ENCODE measurements around the gene OR52E2.
"Not testable (repeated sequence)": the region's sequence is repeated elsewhere in the genome, so short reads cannot be mapped to it uniquely, and the experiment has no call there.

The OR52E2 gene

DNA sequence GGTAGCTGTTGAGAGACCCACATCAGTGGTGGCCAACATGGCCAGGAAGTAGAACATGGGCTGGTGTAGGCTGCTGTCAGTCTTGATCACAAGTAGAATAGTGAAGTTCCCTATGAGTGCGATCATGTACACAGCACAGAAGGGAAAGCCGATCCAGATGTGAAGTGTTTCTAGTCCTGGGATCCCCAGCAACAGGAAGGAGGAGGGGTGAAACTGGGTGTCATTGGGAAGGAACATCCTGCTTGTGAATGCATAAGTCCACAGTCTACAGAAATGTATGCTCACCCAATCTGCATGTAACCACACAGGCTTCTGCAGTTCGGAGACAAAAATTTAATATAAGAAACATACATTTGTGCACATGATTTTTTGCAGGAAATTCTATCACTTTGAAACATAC is at the start of gene OR52E2:
OR52E2 (minus strand) TSS at position 237 of the 400 bp plus-strand sequence; CDS start at position 237, 0 bp downstream.
- no peak for DNase-seq

DNA sequence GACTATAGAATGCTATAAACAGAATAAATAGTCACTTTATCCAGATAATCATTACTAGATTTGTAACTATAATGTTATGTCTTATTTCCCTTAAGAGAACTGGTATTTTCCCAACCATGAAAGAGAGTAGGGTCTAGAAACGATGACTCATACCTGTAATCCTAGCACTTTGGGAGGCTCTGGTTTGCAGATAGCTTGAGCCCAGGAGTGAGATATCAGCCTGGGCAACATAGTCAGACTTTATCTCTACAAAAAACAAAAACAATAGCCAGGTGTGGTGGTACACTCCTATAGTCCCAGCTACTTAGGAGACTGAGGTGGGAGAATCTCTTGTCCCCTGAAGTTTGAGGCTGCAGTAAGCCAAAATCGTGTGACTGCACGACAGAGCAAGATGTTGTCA is 47.9 kb upstream of the OR52E2 start:
- DNase-seq, result no peak

DNA sequence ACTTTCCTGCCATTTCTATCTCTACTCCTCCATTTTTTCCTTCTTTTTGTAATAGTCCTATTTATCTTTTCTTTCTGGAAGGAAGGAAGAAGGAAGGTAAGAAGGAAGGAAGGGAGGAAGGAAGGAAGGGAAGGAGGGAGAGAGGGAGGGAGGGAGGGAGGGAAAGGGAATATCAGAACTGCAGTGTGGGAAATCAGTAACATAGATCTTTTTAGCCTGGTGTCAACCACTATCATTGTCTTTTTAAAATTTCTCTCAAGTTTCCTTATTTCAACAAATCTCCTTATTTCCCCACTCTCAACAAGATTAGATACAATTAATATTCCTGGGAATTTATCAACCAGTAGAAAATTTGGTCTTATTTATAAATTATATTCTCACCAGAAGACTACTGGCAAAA is 43.6 kb upstream of the OR52E2 start:
- DNase-seq, result no peak

DNA sequence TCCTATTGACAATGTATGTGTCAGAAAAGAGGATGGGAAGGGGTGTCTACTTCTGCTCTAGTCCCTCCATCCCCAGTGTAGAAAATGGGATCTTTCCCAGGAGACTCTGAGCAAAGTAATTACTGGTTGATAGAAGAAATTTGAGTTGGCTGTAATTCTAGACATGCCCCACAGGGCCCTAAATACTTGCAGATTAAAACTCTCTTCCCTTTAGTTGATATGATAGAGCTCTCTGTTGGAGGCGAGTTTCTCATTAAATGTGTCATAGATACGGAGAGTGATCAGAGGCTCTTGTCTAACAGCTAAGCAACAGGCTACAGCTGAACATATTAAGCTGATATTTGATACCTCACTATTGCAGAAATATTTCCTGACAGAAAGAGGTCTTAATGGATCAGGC is 42.8 kb upstream of the OR52E2 start:
- DNase-seq, result no peak

GRCh38 chr11:5096011-5096410 is 36.6 kb upstream of the OR52E2 start:
- no peak for DNase-seq

GRCh38 chr11:5092821-5093585 is 33.6 kb upstream of the OR52E2 start:
- no peak for DNase-seq

- no peak for DNase-seq
Observed at GRCh38 chr11:5090668-5091067, 31.2 kb upstream of the OR52E2 start.

GRCh38 chr11:5088556-5088955 is 29.1 kb upstream of the OR52E2 start:
- DNase-seq, result no peak

DNA sequence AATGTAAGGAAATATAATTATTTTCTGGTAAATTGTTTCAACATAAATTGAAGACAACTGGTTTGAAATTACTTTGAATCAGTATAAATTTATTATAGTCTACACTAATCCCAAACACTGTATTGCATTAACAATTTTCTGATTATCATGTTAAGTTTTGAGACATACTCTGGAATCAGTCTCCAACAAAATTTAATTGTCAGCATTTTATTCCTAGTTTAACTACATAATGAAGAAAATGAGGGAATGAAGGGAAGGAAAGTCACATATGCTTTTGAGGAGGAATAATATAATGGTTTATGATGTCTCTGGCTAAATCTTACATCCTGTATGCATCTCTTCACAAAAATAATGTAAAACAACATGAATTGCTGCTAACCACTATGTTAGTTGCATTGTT is 24.2 kb upstream of the OR52E2 start:
- DNase-seq, result no peak

DNA sequence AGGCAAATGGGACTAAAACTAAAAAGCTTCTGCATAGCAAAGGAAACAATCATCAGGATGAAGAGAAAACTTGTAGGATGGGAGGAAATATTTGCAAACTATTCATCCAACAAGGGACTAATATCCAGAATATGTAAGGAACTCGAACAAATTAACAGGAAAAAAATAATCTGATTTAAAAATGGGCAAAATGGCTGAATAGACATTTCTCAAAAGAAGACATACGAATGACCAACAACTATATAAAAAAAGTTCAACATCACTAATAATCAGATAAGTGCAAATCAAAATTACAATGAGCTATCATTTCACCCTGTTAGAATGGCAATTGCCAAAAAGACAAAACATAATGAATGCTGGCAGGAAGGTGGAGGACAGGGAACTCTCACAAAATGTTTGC is 22.0 kb upstream of the OR52E2 start:
- DNase-seq, result no peak

GRCh38 chr11:5071799-5072198 is 12.4 kb upstream of the OR52E2 start:
- no peak for DNase-seq

- no peak for DNase-seq
Observed at GRCh38 chr11:5069272-5069671, 9.8 kb upstream of the OR52E2 start, which contains the start of gene OR52E1. TSS of gene OR52E1 (plus strand) at chr11:5069572.

- no peak for DNase-seq
Observed at GRCh38 chr11:5065027-5065426, 5.6 kb upstream of the OR52E2 start.

GRCh38 chr11:5058679-5059078 is 748 bp downstream of the OR52E2 start:
- DNase-seq, result not testable (repeated sequence)

GRCh38 chr11:5046754-5047330 is 12.6 kb downstream of the OR52E2 start:
- no peak for DNase-seq

DNA sequence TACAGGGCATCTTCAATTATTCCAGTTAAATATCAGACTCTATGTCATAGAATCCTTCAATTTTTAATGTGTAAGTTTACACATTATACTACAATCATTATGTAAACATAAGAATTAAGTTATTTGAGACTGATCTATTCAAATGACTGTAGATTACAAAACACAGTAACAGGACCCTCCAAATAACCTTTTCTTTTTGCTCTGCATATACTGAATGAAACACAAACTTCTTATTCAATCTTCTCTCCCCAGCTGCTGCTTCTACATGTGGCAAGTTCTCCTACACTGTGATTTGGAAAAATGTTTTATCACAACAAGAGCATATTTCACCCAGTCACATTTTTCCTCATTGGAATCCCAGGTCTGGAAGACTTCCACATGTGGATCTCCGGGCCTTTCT is 13.2 kb downstream of the OR52E2 start, which contains the start of gene OR52J3:
OR52J3 (plus strand) TSS at position 301 of the 400 bp plus-strand sequence; CDS start at position 301, 0 bp downstream.
- no peak for DNase-seq

- DNase-seq, result no peak
Observed at GRCh38 chr11:5043380-5043779, 16.0 kb downstream of the OR52E2 start.

GRCh38 chr11:5042091-5042490 is 17.3 kb downstream of the OR52E2 start:
- no peak for DNase-seq

- no peak for DNase-seq
Observed at GRCh38 chr11:5040876-5041275, 18.6 kb downstream of the OR52E2 start.

GRCh38 chr11:5038341-5038740 is 21.1 kb downstream of the OR52E2 start:
- no peak for DNase-seq

- no peak for DNase-seq
Observed at GRCh38 chr11:5037926-5038325, 21.5 kb downstream of the OR52E2 start.

DNA sequence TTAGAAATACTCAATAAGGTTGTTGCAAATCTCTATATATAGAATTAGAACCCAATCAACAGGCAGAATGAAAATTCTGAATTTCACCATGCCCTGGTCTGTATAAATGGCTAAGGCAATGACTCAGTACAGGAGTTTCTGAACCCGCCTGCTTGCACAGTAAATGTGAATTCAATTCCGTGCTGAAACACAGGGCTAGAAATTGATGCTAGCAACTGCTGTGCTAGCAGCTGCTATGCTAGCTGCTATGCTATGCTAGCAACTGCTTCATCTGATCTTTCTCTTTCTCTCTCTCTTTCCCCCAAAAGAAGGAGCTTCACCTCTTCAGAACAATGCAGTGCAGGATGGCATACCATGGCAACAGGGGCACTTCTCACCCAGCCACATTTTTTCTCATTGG is 22.8 kb downstream of the OR52E2 start:
- DNase-seq, result no peak

DNA sequence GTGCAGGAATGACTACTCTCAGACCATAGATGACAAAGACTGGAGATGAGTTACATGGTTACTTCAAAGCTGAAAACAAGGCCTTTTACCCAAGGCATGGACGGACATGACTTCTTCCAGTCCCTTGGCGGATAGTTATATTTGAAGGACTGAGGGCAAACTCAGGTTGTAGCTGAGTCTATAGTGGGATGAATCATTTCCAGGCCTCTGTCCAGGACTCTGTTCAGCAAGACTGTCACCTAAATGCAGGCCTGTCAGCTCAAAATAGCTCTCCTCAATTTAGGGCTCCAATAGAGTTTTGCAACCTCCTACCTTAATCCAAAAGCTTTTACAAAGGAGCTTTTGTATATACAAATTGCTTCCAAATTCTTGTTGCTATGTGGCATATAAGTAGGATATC is 37.4 kb downstream of the OR52E2 start:
- no peak for DNase-seq

DNA sequence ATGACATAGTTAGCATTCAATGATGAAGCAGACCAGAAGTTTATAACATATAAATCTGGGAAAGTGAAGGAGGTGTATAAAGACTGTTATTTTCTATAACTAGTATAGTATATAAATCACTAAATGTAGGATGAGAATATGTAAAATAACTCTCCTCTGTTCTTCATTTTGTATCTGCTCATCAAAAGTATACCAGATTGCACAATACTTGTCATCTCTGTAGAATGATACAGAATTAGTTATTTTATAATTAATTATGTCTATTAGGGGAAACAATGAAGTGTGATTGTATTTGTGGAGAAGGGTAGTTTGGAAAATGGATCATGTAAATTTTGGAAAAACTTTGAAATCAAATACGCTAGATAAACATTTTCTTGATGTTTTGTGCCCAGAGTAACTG is 46.4 kb downstream of the OR52E2 start:
- no peak for DNase-seq

DNA sequence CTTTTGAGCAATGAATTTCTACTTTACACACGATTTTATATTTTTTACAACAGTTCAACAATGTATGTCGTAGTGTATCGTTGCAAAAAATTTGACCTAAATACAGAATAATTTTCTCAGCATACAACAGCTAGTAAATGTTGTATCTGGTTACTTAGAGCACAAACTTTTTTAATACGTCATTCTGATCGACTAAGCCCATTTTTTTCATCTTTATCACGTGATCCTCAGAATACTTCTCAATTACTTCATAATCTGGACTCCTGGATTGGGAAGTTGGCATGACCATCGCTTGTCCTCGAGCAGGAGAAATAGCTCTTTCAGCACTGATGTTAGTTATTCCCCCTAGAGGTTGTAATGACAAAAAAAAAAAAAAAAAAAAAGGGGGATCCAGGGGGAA is 48.2 kb downstream of the OR52E2 start:
- DNase-seq, result no peak

Measured in bone marrow (tissue), 2 donors.